Stomach (tissue), 9 donors: ENCODE results near the gene FKBP7. TPM values are rescaled to one million over a fixed set of nuclear protein-coding genes. Genes with fewer than 3 reads are reported as not detected.

ENCODE experiments used
- DNase-seq, 2 donors: peaks; one replicate each; pipeline versions ENCODE4 v3.0.0 to v3.0.0-alpha.2; 2013 to 2019
- H3K27ac ChIP-seq, 5 donors: fragments of 200-600 bp in 4 of 5; sonication (generic) in 4 of 5; one replicate each; pipeline ENCODE4 v1.5.1; 2013 to 2019; ENCODE audit warnings: mild to moderate bottlenecking in 1 of 5, moderate library complexity in 1 of 5
- H3K27me3 ChIP-seq, 3 donors: fragments of 200-600 bp; sonication (generic); one replicate each; pipeline ENCODE4 v1.5.1; 2017 to 2019; ENCODE audit warnings: mixed run types in 1 of 3
- H3K36me3 ChIP-seq, 4 donors: fragments of 200-600 bp; sonication (generic); 1 replicate in 3 of 4; 2 replicates in 1 of 4; pipeline ENCODE4 v1.5.1; 2016 to 2019
- H3K4me1 ChIP-seq, 4 donors: fragments of 200-600 bp; sonication (generic); one replicate each; pipeline ENCODE4 v1.5.1; 2016 to 2019
- H3K4me3 ChIP-seq, 4 donors: fragments of 200-600 bp; sonication (generic) in 3 of 4; one replicate each; pipeline ENCODE4 v1.5.1; 2016 to 2019; ENCODE audit warnings: mild to moderate bottlenecking in 1 of 4
- H3K9me3 ChIP-seq, 4 donors: fragments of 200-600 bp; sonication (generic); one replicate each; pipeline ENCODE4 v1.5.1; 2016 to 2019
- CTCF ChIP-seq, 7 experiments: fragments of 450-650 bp in 4 of 7; fragments of 200-600 bp in 3 of 7; sonication (generic) in 3 of 7; IDR thresholded peaks; one replicate each; pipeline ENCODE4 v1.5.1; 2016 to 2019; ENCODE audit warnings: antibody characterized with exemption in 7 of 7, control low read depth in 2 of 7, mild to moderate bottlenecking in 1 of 7
- EP300 ChIP-seq: sonication (generic); formaldehyde crosslinking; IDR thresholded peaks from one replicate; pipeline ENCODE4 v1.6.1; 2017; ENCODE audit warnings: antibody characterized with exemption
- POLR2A ChIP-seq, 4 donors: fragments of 450-650 bp; IDR thresholded peaks; one replicate each; pipeline ENCODE4 v1.6.1; 2016; ENCODE audit warnings: antibody characterized with exemption in 4 of 4, control low read depth in 2 of 4, mild to moderate bottlenecking in 1 of 4, moderate library complexity in 1 of 4
- POLR2AphosphoS5 ChIP-seq, 3 donors: sonication (generic); formaldehyde crosslinking; IDR thresholded peaks; one replicate each; pipeline ENCODE4 v1.6.1; 2016; ENCODE audit warnings: antibody characterized with exemption in 3 of 3
- WGBS, 5 donors: extraction: QIAGEN DNeasy Blood & Tissue Kit in 3 of 5; methylation state at CpG; one replicate each; pipeline versions ENCODE4 v1.1.5 to v1.1.7; 2013 to 2018; 5-methylcytosine and 5-hydroxymethylcytosine counted together
- intact Hi-C: fragments of 100-400 bp; cut with DNase I; formaldehyde crosslinking; loops from one replicate; pipeline ENCODE4 v1.15.1; 2023; ENCODE audit warnings: low total_unique reads
- polyA plus RNA-seq, 3 donors: library from polyadenylated mRNA; stranded (reverse); fragments of 200-250 nt; gene quantifications; one replicate each; pipeline ENCODE4 v1.2.3, GENCODE V29; 2013
- total RNA-seq, 5 donors: library from RNA; depleted of rRNA; stranded (reverse); fragments of >200 nt; gene quantifications; one replicate each; pipeline versions ENCODE4 v1.1.0 to v1.2.3, GENCODE V29; 2014 to 2016
- donor health status: healthy with polysubstance abuse.
- donor health status: Bipolar disorder and iron deficiency.
- donor health status: healthy.

The FKBP7 gene
- total and polyA plus RNA-seq, 8 donors, result 0.87 to 31.4 (median 4.7) TPM

- intact Hi-C loops, result no loop called here
- Histone ChIP-seq H3K9me3 (peaks cover 0 to 14% (median 2%) of the 10 kb centered on the region in 4 donors), H3K4me1 (peaks cover 0 to 8% (median 0%) of the 10 kb centered on the region in 4 donors), H3K36me3 (peaks cover 0 to 14% (median 9%) of the 10 kb centered on the region in 4 donors), H3K27ac (no peak overlapping the region), H3K4me3 (no peak overlapping the region), H3K27me3 (no peaks in the 10 kb centered on the region)
- WGBS, 5 donors, result 78 to 94% (median 90%) methylated on average over 3 of the region's 3 CpGs
- TF ChIP-seq CTCF (IDR thresholded peaks at IDR 0.05) (no peak), POLR2AphosphoS5 (IDR thresholded peaks at IDR 0.05) (no peak), POLR2A (IDR thresholded peaks at IDR 0.05) (no peak), EP300 (no peak)
- DNase-seq, result no peak
Measured at GRCh38 chr2:178422097-178422496, 56.3 kb downstream of the FKBP7 start.

DNA sequence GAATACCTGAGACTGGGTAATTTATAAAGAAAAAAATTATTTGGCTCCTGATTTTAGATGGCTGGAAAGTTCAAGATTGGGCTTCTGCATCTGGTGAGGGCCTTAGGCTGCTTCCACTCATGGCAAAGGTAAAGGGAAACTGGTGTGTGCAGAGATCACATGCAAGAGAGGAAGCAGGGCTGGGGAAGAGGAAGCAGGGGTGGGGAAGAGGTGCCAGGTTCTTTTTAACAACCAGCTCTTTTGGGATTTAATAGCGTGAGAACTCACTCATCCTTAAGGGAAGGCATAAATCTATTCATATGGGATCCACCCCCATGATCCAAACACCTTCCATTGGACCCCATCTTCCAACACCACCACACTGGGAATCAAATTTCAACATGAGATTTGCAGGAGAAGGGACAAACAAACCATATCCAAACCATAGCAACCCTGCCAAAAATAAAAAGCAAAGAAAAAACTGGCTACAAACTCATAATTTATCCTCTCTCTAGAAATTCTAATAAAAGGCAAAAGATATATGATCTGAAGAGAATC is 57.9 kb downstream of the FKBP7 start:
- Histone ChIP-seq H3K27me3 (no peaks in the 10 kb centered on the region), H3K4me3 (no peak overlapping the region), H3K36me3 (peaks cover 0 to 3% (median 0%) of the 10 kb centered on the region in 4 donors), H3K9me3 (peaks cover 0 to 6% (median 2%) of the 10 kb centered on the region in 4 donors), H3K27ac (no peak overlapping the region), H3K4me1 (peaks cover 0 to 8% (median under 1%) of the 10 kb centered on the region in 4 donors)
- 56 to 73% (median 60%) methylated on average over 1 of the region's 1 CpG for WGBS, 5 donors
- DNase-seq, result no peak
- intact Hi-C loops, result no loop called here
- TF ChIP-seq POLR2A (IDR thresholded peaks at IDR 0.05) (no peak), CTCF (IDR thresholded peaks at IDR 0.05) (no peak), EP300 (no peak), POLR2AphosphoS5 (IDR thresholded peaks at IDR 0.05) (no peak)

DNA sequence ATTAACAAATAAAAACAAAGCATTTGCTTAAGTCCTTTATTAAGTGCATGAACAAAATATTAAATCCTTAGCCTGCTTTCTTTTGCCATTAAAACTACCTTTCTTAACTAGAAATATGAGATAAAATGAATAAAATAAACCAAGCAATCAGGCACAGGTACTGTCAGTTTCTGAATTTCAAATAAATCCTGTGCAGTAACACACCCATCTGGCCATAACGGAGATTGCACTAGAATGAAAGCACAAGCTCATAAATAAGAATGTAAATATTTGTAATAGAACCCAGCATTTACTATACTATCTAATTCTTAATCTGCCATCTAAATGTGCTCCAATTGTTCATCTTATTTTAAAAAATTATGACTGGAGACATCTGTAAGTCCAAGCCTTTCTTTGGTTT is 59.3 kb downstream of the FKBP7 start:
- Histone ChIP-seq H3K27ac (no peak overlapping the region), H3K9me3 (no peaks in the 10 kb centered on the region), H3K27me3 (no peaks in the 10 kb centered on the region), H3K36me3 (peaks cover 0 to 3% (median 0%) of the 10 kb centered on the region in 4 donors), H3K4me1 (peaks cover 0 to 21% (median 7%) of the 10 kb centered on the region in 4 donors), H3K4me3 (no peak overlapping the region)
- WGBS, 5 donors, result 14 to 38% (median 29%) methylated on average over 1 of the region's 1 CpG
- intact Hi-C loops, result no loop called here
- TF ChIP-seq EP300 (no peak), POLR2AphosphoS5 (IDR thresholded peaks at IDR 0.05) (no peak), POLR2A (IDR thresholded peaks at IDR 0.05) (no peak), CTCF (IDR thresholded peaks at IDR 0.05) (peak in 1 of 7 experiments; percentile 10)
- DNase-seq, result peak in 1 of 2 donors; percentile 39

GRCh38 chr2:178418426-178418825 is 60.0 kb downstream of the FKBP7 start:
- intact Hi-C loops, result no loop called here
- H3K9me3 ChIP-seq, result no peaks in the 10 kb centered on the region
- WGBS, 5 donors, result 81 to 100% (median 92%) methylated on average over 1 of the region's 1 CpG
- no peak for TF ChIP-seq POLR2A (IDR thresholded peaks at IDR 0.05)
- no peak for TF ChIP-seq EP300
- TF ChIP-seq CTCF (IDR thresholded peaks at IDR 0.05), result no peak
- no peak for TF ChIP-seq POLR2AphosphoS5 (IDR thresholded peaks at IDR 0.05)
- H3K36me3 ChIP-seq, result no peaks in the 10 kb centered on the region
- no peaks in the 10 kb centered on the region for H3K27me3 ChIP-seq
- no peak overlapping the region for H3K27ac ChIP-seq
- H3K4me3 ChIP-seq, result no peak overlapping the region
- no peak for DNase-seq
- H3K4me1 ChIP-seq, result peaks cover 0 to 25% (median 8%) of the 10 kb centered on the region in 4 donors
